HG02588 (cell line): Measurements from ENCODE around the gene CPEB1.

Experiments used
- ATAC-seq: cut with Tn5 transposase; IDR thresholded peaks from one replicate; pipeline ENCODE4 v1.9.1; 2021; ENCODE audit warnings: mild to moderate bottlenecking, moderate library complexity; ENCODE audit not compliant: unreplicated experiment

Gene CPEB1

DNA sequence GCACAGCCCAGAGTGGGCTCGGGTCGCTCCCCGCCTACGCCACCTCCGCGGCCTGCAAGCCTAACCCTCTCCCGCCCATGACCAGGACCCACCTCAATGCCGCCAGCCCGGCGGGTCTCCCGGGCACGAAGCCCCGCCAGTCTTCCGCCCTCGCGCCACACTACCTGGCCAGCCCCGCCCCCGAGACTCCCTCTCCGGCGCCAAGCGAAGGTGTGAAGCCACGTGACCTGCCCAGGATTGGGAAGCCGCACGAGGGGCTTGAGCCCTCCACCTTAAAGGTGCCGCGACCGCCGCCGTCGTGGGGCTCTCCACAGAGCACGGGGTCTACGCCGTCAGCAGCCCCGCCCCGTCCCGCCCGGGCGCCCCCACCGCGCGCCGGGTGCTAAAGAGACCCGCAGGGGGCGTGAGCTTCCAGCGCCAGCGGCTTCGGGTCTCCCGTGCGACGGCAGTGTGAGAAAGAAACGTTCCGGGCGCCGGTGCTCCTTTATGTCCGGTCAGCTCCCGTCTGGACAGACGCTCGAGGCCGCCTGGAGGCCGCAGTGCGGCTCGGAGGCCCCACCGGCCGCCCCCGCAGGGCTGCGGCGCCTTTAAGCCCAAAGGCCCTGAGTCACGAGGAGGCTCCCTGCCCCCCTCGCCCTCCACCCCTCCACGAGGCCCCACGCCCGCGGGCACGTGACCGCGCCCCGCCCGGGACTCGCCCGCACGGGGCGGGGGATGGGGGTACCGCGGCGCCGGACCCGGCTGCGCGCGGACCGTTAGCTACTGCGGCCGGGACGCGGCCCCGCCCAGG, at the start of gene CPEB1:
CPEB1 (minus strand) TSS at position 319 of the 790 bp plus-strand sequence. CDS start 18,904 bp downstream, outside the sequence.
- ATAC-seq, result no peak

DNA sequence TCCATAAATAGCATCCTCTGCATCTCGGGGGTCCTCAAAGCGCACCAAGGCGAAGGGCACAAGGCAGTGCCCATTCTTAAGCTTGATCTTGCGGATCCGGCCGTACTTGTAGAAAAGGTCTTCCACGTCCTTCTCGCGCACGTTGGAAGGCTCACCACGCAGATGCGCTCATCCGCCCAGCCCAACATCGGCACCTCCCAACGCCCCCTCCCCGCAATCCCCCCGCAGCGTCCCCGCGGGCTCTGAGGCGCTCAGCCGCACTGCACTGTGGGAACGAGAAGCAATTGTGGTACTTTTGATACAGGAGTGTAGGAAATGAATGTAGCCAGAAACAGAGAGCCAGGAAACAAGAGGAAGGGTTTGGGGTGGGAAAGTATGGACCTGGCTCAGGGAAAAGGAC, 45.0 kb upstream of the CPEB1 start:
- ATAC-seq, result no peak

DNA sequence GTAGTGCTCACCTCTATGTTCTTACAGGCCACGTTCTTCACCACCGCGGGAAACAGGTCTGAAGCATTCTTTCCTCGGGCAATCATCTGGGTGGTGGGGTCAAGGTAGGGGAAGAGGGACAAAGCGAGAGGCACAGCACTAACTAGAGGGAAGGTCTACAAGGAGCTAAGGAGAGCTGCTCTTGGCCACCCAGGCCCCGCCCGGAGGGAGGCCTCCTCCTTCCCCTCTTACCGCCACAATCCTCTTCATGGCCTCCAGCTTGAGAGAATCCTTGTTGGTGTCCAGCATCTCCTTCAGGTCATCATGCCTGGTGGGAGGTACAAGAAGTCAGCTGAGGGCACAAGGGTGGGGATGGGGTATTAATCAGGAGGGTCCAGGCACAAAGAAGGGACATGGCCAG, 42.0 kb upstream of the CPEB1 start:
- no peak for ATAC-seq

DNA sequence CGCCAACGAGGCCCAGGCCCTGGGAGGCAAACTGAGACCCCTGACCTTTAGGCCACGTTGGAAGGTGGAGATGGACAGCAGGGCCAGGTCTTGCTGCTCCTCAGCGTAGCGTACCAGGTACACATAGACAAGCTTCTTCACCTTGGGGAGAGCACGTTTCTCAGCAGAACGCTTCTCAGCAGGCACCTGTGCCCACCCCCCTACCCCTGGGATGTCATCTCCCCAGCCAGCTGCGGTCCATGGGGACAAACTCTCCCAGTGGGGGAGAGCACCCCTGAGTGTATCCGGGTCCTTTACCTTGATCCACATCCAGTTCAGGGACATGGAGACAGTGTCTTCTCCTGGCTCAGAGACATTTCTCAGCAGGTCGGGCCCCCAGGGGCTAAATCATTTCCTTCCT, 41.5 kb upstream of the CPEB1 start:
- ATAC-seq, result no peak

DNA sequence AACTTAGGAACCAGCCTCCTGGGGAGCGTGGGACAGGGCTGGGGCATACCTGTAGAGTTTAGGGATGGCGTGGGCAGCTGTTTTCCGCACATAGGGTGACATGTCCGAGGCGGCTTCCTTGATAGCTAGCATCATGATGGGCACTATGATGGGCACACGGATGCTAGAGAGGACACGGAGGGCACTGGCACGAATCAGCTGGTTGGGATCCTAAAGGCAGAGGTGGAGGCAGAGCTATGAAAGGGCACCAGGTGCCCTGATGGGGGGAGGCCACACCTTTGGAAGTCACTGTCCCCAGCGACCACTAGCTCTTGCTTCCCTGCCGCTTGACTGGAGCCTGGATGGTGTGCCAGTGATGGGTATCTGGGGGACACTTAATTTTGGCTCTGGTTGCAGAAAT, 34.2 kb upstream of the CPEB1 start:
- ATAC-seq, result no peak

DNA sequence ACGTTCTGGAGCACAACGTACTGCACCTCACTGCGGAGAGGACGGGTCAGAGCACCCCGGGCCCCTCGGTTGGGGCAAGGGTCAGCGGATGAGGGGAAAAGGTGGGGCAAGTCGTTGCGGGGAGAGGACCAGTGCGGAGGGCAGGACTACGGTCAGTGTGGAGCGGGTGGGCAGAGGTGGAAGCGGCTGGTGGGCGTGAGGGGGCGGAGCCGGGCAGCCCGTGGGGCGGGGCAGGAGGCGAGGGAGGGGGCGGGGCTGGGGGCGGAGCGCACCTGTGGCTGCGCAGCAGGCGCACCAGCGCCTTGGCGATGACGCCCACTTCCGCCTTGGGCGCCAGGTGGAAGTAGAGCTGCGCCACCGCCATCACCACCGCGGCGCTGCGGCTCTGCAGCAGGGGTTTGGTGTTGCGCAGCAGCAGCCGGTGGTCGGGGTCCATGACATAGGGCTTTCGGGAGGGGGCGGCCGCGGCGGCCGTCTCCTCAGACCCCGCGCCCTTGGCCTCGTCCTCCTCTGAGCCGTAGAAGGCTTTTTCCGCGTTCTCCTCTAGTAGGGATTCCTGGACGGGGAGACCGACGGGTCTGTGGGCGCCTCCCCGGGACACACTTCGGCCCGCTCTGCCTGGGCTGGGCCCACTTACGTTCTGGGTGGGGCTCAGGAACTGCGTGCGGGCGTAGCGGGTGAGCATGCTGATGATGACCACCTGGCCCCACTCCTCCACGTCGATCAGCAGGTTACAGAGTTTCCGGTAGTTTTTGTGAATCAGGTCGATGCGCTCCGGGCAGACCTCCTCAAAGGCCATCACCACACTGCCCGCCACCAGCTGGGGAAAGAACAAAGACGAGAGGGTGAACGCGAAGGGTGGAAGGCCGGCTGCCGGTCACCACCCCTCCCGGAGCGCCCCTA, 33.3 kb upstream of the CPEB1 start:
- peak; percentile 70 for ATAC-seq

DNA sequence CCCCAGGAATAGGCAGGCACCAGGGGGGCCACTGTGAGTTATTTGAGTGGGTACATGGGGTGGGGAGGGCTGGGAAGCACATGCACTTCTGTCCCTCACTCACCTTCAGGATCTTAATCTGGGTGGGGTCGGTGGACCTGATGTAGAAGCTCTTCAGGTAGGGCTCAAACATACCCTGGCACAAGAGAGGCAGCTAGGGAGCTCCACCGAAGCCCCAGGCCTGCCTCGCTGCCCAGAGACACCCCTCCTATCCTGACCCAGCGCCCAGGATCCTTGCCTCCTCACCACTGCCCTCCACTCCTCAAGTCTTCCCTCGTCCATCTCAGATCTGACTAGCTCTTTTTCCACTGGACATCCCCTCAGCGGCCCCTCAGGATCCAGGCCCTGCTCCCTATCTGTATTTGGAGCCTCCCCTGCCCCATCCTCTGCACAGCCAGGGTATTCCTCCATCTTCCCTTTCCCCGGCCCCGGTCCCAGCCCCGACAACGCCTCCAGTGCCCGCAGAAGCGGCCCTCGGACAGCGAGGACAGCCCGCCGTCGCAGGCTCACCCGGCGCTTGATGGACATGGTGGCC, 32.5 kb upstream of the CPEB1 start:
- no peak for ATAC-seq

DNA sequence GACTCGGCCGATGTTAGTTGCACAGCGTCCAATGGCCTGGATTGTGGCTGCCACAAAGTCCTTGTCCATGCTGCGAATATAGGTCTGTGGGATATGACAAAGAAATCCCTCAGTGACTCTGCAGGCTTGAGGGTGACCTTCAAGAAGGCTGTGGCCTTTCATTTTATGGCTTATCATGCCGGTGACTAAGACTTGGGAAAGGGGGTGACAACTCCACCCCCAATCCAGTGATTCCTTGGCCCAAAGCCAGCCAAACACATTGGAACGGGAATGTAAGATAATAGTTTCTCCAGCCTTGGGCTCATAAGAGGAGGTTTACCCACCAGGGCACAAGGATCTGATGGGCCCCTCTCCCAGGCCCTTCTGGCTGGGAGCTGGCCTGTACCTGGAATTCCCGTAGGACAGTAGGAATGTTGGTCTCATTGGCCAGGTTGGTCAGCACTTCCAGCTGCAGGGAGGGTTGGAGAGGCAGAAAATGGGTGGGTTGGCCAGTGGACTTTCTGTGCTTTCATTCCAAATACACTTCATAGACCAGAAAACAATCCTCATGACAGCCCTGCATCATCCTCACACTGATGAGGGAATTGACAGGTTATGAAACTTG, 30.7 kb upstream of the CPEB1 start:
- no peak for ATAC-seq

DNA sequence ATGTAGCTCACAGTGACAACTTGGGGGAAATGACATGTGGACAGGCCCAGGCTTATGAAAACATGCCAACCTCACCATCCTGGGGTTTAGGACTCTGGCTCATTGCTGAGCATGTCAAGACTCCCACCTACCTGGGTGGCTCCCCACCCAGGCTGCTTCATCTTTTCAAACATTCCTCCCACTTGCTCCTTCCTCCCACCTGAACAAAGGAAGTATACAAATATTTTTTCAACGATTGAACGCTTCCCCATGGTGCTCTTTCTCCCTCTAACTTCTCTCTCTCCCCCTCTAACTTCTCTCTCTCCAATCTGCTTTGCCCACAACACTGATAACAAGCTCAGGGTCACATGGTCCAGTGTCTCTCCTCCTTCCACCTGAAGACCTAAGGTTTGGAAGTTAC, 27.7 kb upstream of the CPEB1 start:
- ATAC-seq, result no peak

DNA sequence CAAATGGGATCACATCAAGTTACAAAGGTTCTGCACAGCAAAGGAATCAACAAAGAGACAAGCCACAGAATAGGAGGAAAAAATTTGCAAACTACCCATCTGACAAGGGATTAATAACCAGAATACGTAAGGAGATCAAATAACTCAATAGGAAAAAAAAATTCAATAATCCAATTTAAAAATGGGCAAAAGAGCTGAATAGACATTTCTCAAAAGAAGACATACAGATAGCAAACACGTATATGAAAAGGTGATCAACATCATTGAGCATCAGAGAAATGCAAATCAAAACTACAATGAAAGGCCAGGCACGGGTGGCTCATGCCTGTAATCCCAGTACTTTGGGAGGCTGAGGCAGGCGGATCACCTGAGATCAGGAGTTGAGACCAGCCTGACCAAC, 23.5 kb upstream of the CPEB1 start:
- no peak for ATAC-seq

DNA sequence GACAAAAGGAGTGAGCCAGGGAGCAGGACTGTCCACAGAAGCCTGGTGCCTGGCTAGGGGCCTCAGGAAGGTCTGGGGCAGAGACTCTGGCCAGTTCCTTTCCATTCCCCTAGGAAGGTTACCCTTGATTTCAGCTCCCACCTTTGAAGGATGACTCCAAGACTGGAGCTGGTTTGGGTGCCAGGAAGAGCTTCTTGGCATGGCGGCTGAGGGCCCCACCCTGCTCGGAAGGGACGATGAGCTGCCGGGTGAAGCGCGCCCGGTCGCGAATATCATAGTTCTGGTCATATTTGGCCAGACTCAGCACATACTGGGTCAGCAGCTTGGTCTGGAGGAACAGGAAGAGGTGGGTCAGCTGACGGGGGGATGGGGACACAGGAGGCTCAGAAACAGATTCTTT, 19.4 kb upstream of the CPEB1 start:
- no peak for ATAC-seq

DNA sequence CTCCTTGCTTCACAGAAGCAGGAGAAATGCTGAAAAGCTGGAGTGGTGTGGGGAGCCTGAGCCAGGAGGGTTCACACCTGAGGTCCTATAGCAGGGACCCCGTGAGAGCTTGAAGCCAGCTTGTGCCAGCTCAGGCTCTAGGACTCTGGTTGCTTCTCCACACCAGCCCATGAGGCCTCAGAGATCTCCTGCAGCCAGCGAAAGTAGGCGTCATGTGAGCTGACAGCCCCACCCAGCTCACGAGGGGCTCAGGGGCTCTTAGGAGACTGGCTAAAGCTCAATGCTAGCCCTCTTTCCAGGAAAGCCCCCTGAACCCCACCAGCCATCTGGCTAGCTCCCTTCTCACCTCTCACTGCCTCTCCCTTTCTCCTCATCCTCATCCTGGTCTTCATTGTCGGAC, 16.9 kb upstream of the CPEB1 start:
- no peak for ATAC-seq

DNA sequence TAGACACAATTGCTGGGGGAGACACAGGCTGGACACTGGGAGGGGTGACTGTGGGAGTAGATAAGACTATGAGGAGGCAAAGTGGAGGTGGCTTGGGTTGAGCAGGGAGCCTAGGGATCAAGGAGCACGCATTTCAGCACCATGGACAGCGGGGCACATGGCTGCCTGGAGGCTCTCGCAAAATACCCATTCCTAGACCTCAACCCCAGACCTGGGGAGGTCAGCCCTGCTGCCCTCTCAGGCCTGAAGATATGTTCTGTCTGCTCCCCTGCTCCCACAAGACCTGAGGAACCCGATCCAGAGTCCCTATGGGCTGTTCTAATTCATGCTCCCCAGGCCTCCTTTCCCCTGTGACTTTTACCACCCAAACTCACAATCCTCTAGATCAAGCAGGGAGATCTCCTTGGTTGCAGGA, 16.0 kb upstream of the CPEB1 start:
- ATAC-seq, result no peak

DNA sequence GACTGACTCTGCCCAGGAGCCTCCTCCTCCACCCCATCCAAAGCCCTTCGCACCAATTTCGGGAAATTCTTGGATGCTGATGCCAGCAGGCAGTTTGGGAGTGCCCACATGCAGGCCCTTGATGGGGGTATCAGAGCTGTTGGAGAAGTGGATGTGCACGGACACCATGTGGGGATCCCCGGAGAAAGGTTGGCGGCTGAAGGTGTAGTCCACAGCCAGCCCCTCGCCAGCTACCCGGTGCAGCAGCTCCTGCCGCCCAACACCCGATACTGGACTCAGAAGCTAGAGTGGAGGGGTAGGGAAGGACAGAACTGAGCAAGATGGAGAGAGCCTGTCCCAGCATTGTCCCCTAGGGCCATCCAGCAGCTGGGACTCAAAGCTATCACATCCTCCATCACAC, 15.5 kb upstream of the CPEB1 start:
- no peak for ATAC-seq

DNA sequence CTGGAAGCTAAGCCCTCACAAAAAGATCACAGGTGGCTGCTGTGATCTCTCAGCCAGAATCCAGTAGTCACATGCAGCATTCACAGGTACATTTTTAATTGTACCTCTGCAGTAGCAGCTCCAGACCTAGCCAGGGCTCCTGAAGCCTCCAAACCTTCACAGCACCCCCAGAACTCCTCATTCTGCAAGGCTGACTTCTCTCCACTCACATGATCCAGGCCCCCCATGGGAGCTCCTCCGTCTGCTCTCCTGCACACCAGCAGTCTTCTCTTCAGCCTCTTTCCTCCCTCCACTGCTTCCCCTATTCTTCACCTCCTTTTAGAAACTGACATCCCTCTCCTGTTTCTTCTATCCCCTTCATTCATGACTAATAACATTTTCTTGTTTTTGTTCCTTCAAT, 13.2 kb upstream of the CPEB1 start:
- ATAC-seq, result no peak

DNA sequence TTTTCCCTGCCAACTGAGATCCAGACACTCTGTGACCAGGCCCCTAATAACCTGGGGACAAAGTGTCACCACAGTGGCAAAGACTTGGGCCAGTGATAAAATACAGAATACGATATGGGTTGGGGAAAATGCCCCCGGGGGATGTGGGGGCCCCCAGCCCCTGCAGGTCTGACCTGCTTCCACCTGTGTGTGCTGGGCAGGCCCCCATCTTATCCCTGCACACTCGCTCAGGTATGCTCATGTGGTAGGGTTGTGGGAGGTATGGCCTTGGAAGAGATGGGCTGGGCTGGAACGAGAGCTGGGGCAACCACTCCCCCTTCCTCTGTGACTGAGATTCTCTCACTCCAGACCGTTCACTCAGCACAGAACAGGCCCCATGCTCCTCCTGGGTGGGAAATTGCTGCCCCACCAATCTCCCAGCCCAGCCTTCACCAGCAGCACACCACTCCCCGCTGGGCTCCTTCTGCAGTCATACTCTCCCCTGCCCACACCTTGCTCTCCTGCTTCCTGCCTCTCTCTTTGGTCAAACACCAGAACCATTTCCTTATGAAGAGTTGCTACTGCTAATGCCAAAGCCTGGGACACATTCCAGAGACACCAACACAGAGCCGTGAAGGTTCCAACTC, 9.6 kb upstream of the CPEB1 start:
- no peak for ATAC-seq

DNA sequence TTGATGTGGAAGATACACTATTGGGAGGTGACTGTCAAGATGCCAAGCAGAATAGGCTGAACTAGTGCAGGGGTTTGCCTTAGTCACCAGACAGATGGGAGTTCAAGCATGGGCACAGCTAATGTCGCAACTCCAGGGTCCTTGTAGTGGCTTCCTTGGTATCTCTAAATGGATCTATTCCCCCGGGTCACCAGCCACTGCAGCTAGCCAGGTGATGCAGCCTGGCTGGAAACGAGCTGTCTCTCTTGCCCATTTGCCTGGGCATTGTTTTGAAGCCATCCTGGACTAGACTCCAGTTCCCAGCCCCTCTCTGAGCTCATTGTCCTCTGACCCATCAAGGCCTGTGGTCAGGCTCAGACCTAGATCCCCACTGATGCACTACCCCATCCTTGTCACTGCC, 8.4 kb upstream of the CPEB1 start:
- ATAC-seq, result no peak

DNA sequence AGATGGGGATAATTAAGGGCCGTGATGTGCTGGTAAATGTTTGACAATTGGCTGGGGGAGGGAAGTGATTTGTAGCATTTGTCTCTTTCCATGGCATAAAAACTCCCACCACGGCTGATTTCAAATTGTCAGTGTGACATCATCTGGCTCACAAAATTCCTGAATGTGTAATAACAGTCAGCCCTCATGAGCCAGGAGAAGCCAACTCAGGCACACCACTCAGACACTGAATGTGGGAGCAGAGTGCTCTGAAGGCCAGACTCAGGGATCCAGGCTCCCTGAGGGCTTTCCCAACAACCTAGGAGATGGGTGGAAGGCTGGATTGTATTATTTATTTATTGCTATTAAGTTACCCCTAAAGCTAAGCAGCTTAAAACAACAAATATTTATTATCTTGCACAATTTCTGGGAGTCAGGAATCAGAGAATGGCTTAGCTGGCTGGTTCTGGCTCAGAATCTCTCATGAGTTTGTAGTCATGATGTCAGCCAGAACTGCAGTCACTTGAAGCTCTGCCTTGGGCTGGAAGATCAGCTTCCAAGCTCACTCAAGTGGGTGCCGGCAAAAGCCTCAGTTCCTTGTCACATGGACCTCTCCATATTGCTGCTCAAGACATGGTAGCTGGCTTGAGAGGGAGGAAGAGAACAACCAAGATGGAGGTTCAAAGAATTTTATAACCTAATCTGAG, 6.5 kb upstream of the CPEB1 start:
- ATAC-seq, result no peak

DNA sequence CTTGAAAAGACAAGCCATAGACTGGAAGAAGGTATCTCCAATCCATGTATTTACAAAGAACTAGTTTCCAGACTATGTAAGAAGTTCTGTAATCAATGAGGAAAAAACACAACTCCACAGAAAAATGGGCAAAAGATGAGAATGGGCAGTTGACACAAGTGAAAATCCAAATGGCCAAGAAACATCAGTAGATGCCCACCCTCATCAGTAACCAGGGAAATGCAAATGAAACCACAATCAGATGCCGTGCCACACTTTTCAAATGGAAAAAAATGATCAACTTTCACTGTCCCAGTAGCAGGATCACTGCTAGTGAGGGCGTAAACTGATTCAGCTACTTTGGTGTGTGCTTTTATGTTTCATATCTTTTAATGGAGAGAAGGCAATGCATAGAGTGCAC, 4.5 kb upstream of the CPEB1 start:
- ATAC-seq, result no peak

DNA sequence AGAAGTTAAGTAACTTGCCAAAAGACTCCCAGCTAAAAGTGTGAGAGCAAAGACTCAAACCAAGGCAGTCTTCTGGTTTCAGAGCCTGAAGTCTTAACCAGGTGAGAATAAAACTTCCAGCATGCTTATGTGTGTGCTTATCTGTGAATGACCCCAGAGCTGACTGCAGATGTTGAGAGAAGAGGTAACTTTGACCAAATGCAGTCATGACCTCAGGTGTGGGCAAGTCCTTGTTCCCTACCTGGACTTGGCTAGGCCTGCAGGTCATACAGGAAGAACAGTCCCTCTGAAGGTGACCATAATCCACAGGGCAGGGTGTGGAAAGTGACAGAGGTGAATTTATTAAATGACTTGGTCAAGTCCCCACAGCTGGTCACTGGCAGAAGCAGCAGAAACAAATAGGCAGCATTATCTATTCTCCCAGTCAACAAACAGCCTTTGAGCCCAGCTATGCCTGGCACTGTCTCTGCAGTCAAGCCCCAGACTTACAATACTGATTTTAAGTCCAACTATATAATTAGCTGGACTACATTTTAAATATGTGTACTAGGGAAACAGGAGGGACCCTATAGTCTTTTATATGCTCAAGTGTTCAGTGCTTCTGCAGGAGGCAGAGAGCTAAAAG, 3.0 kb upstream of the CPEB1 start:
- ATAC-seq, result no peak
